ENCODE measurements around the gene ATG4D. TPM values are rescaled to one million over a fixed set of nuclear protein-coding genes. Genes with fewer than 3 reads are reported as not detected.

The ATG4D gene
- total and polyA plus RNA-seq, 10 of the 15 experiments (the other 5 are each of a cell fraction or from before 2014, with no cell fraction given): 0.39 to 28.7 (median 13.4) TPM

- no peak for TF ChIP-seq USF2 (IDR thresholded peaks at IDR 0.05; ENCODE audit: borderline replicate concordance, low read depth, low read length)
- no peak for TF ChIP-seq ZBTB11 (CRISPR knock-in tag; IDR thresholded peaks at IDR 0.05)
- TF ChIP-seq SRF (IDR thresholded peaks at IDR 0.05; ENCODE audit: low read depth in 2 of 2, low read length in 2 of 2): 0 out of 4 replicates have a peak, but pooled peaks of 1 of the 2 experiments have one; percentile 5
- TF ChIP-seq MXI1 (IDR thresholded peaks at IDR 0.05; ENCODE audit: low read depth, low read length): no peak
- no peak for TF ChIP-seq ZNF592 (IDR thresholded peaks at IDR 0.05)
- no peak for TF ChIP-seq EP300 (IDR thresholded peaks at IDR 0.05; ENCODE audit: borderline replicate concordance in 1 of 2, control insufficient read depth in 1 of 2, low read depth in 2 of 2, low read length in 2 of 2)
- TF ChIP-seq NFYB (IDR thresholded peaks at IDR 0.05; ENCODE audit: insufficient read depth, low read depth, low read length): no peak
- no peak for TF ChIP-seq BCLAF1 (IDR thresholded peaks at IDR 0.05)
- TF ChIP-seq IKZF1 (conservative IDR thresholded peaks at IDR 0.05): peak; percentile 41
- peak; percentile 88 for TF ChIP-seq ZNF687 (IDR thresholded peaks at IDR 0.05)
- TF ChIP-seq ZNF217 (IDR thresholded peaks at IDR 0.05): peak; percentile 30; the same call in 1 of the 2 replicates
Observed at GRCh38 chr19:10543420-10544241, at the start of gene ATG4D (continued).

All from GM12878 (cell line).